NCI-H526 treated with DMSO at 0.1 percent for 48 hours (cell line): ENCODE data around the gene GBF1.
"Not testable (repeated sequence)": the region's sequence is repeated elsewhere in the genome, so short reads cannot be mapped to it uniquely, and the experiment has no call there.

ENCODE experiments used
- DNase-seq: peaks from one replicate; lab custom pipeline; 2025; lab: John Stamatoyannopoulos, UW

GBF1 gene

GRCh38 chr10:102231357-102232318 lies 13.7 kb upstream of the GBF1 start:
- no peak for DNase-seq

GRCh38 chr10:102233997-102234396 lies 11.3 kb upstream of the GBF1 start:
- no peak for DNase-seq

- no peak for DNase-seq
These were observed 10.3 kb upstream of the GBF1 start for GRCh38 chr10:102234888-102235597.

- DNase-seq = no peak
These were observed 9.8 kb upstream of the GBF1 start for GRCh38 chr10:102235598-102235920.

GRCh38 chr10:102236006-102236405 lies 9.3 kb upstream of the GBF1 start:
- no peak for DNase-seq

- DNase-seq = no peak
These were observed 7.5 kb upstream of the GBF1 start for GRCh38 chr10:102237711-102238252.

- DNase-seq = no peak
These were observed 4.8 kb upstream of the GBF1 start for GRCh38 chr10:102240467-102241031.

- no peak for DNase-seq
These were observed 4.3 kb upstream of the GBF1 start for GRCh38 chr10:102241032-102241443.

- DNase-seq = peak; percentile 50
These were observed 3.8 kb upstream of the GBF1 start, which contains the start of gene PITX3 for GRCh38 chr10:102241444-102242117. TSS of gene PITX3 (minus strand) at chr10:102241512. CDS start at chr10:102232080, 9,432 bp downstream.

GRCh38 chr10:102242118-102242485 lies 3.2 kb upstream of the GBF1 start:
- DNase-seq = no peak

- no peak for DNase-seq
These were observed 2.0 kb upstream of the GBF1 start for GRCh38 chr10:102243309-102243708.

GRCh38 chr10:102245932-102246251 lies 560 bp downstream of the GBF1 start:
- no peak for DNase-seq

GRCh38 chr10:102246261-102246660 lies 929 bp downstream of the GBF1 start:
- DNase-seq = no peak

- DNase-seq = no peak
These were observed 2.4 kb downstream of the GBF1 start for GRCh38 chr10:102247734-102248133.

GRCh38 chr10:102252508-102252907 lies 7.2 kb downstream of the GBF1 start:
- not testable (repeated sequence) for DNase-seq

- no peak for DNase-seq
These were observed 9.1 kb downstream of the GBF1 start for GRCh38 chr10:102254426-102254825.

- no peak for DNase-seq
These were observed 10.1 kb downstream of the GBF1 start for GRCh38 chr10:102255404-102255803.

GRCh38 chr10:102261196-102261595 lies 15.9 kb downstream of the GBF1 start:
- no peak for DNase-seq

GRCh38 chr10:102261842-102262241 lies 16.5 kb downstream of the GBF1 start:
- DNase-seq = no peak

- DNase-seq = no peak
These were observed 17.5 kb downstream of the GBF1 start for GRCh38 chr10:102262744-102263370.

- peak; percentile 70 for DNase-seq
These were observed 19.0 kb downstream of the GBF1 start for GRCh38 chr10:102264371-102264770.

- DNase-seq = no peak
These were observed 21.3 kb downstream of the GBF1 start for GRCh38 chr10:102266670-102267069.
